C4-2B (cell line): ENCODE results near the gene USH2A.

Source experiments
- H3K27ac ChIP-seq: fragments of 450-650 bp; 2 replicates; pipeline ENCODE4 v1.5.1; 2017
- CTCF ChIP-seq: fragments of 450-650 bp; conservative IDR thresholded peaks from 2 replicates; pipeline ENCODE4 v1.5.1; 2017; ENCODE audit warnings: mild to moderate bottlenecking
- ZFX ChIP-seq: fragments of 450-650 bp; IDR thresholded peaks from 2 replicates; pipeline ENCODE4 v1.6.1; 2017

The USH2A gene

GRCh38 chr1:216422821-216423520, at the start of gene USH2A:
Gene USH2A (minus strand): TSS chr1:216423448. CDS start chr1:216422336, 1,112 bp downstream.
- TF ChIP-seq ZFX, result no peak
- no peak for TF ChIP-seq CTCF
- no peak within 1 kb of the TSS for H3K27ac ChIP-seq

- H3K27ac ChIP-seq, result no peak overlapping the region
- TF ChIP-seq CTCF, result no peak
- TF ChIP-seq ZFX, result no peak
Observed at GRCh38 chr1:216466162-216466801, 43.0 kb upstream of the USH2A start.

GRCh38 chr1:216464489-216464888, 41.2 kb upstream of the USH2A start:
- H3K27ac ChIP-seq, result no peak overlapping the region

GRCh38 chr1:216462066-216462775, 39.0 kb upstream of the USH2A start:
- H3K27ac ChIP-seq, result no peak overlapping the region

More at GRCh38 chr1:216464489-216464888, 41.2 kb upstream of the USH2A start:
- TF ChIP-seq CTCF (no peak), ZFX (no peak)

GRCh38 chr1:216461466-216461865, 38.2 kb upstream of the USH2A start:
- TF ChIP-seq ZFX (no peak), CTCF (no peak)
- no peak overlapping the region for H3K27ac ChIP-seq

More at GRCh38 chr1:216462066-216462775, 39.0 kb upstream of the USH2A start:
- no peak for TF ChIP-seq ZFX
- TF ChIP-seq CTCF, result no peak

- TF ChIP-seq CTCF, result no peak
- TF ChIP-seq ZFX, result no peak
Observed at GRCh38 chr1:216459651-216460207, 36.5 kb upstream of the USH2A start.

More at GRCh38 chr1:216459651-216460207, 36.5 kb upstream of the USH2A start:
- no peak overlapping the region for H3K27ac ChIP-seq
